SK-N-SH (cell line): ENCODE measurements around the gene CLASP1. TPM values are rescaled to one million over a fixed set of nuclear protein-coding genes. Genes with fewer than 3 reads are reported as not detected.

Experiments
- CTCF ChIA-PET: fragments of 300-600, 350-600 bp; formaldehyde crosslinking; extraction: SDS; loops from one replicate; lab custom pipeline; 2021; lab: Yijun Ruan, JAX
- POLR2A ChIA-PET: fragments of 350-600 bp; sonication (Branson Sonifier 250); formaldehyde crosslinking; extraction: SDS; loops from one replicate; lab custom pipeline; 2020; ENCODE audit warnings: antibody characterized with exemption, inconsistent platforms; lab: Yijun Ruan, JAX
- DNase-seq: peaks from one replicate; pipeline ENCODE4 v3.0.0; 2012
- H2AFZ ChIP-seq: fragments of 200-600 bp; sonication (generic); 2 replicates; pipeline ENCODE4 v1.8.1; 2016; ENCODE audit warnings: antibody characterized with exemption, mild to moderate bottlenecking, low read depth
- H3F3A ChIP-seq: fragments of 200-600 bp; sonication (generic); replicated peaks from 2 replicates; pipeline ENCODE3; 2016; ENCODE audit warnings: antibody characterized with exemption, mild to moderate bottlenecking; ENCODE audit not compliant: insufficient read depth
- H3K27ac ChIP-seq, 2 experiments: fragments of 200-500 bp in 1 of 2; fragments of 200-600 bp in 1 of 2; sonication (Bioruptor generic) in 1 of 2; sonication (generic), shearing (Covaris generic) in 1 of 2; 2 replicates each; pipeline versions ENCODE4 v1.5.1 to v1.6.1; 2014 to 2016; ENCODE audit warnings: low read depth in 2 of 2, inconsistent platforms in 1 of 2, low read length in 1 of 2, mild to moderate bottlenecking in 1 of 2, mixed read lengths in 1 of 2
- H3K27me3 ChIP-seq: fragments of 200-600 bp; sonication (generic), shearing (Covaris generic); 2 replicates; pipeline ENCODE4 v1.6.1; 2016; ENCODE audit warnings: mixed run types; ENCODE audit not compliant: insufficient read depth
- H3K36me3 ChIP-seq, 2 experiments: fragments of 200-500 bp in 1 of 2; fragments of 200-600 bp in 1 of 2; sonication (Bioruptor generic) in 1 of 2; sonication (generic) in 1 of 2; replicated peaks in 1 of 2; 2 replicates each; pipeline versions ENCODE3 to v1.5.1; 2014 to 2016; ENCODE audit warnings: low read length in 1 of 2, mild to moderate bottlenecking in 1 of 2; ENCODE audit not compliant: insufficient read depth in 2 of 2, control insufficient read depth in 1 of 2
- H3K4me1 ChIP-seq, 2 experiments: fragments of 200-500 bp in 1 of 2; fragments of 200-600 bp in 1 of 2; sonication (Bioruptor generic) in 1 of 2; sonication (generic), shearing (Covaris generic) in 1 of 2; 2 replicates each; pipeline versions ENCODE4 v1.5.1 to v1.6.1; 2014 to 2016; ENCODE audit warnings: low read depth in 1 of 2, low read length in 1 of 2, mixed run types in 1 of 2; ENCODE audit not compliant: insufficient read depth in 2 of 2, control insufficient read depth in 1 of 2
- H3K4me2 ChIP-seq: fragments of 200-600 bp; sonication (generic), shearing (Covaris generic); 2 replicates; pipeline ENCODE4 v1.6.1; 2017; ENCODE audit warnings: mixed run types
- H3K4me3 ChIP-seq, 2 experiments: fragments of 200-500 bp in 1 of 2; fragments of 200-600 bp in 1 of 2; sonication (Bioruptor generic) in 1 of 2; sonication (generic), shearing (Covaris generic) in 1 of 2; 2 replicates each; pipeline versions ENCODE4 v1.5.1 to v1.8.1; 2014 to 2016; ENCODE audit warnings: low read depth in 2 of 2, inconsistent platforms in 1 of 2, low read length in 1 of 2, mild to moderate bottlenecking in 1 of 2, mixed read lengths in 1 of 2, moderate library complexity in 1 of 2
- H3K79me2 ChIP-seq: fragments of 200-600 bp; sonication (generic); 2 replicates; pipeline ENCODE4 v1.8.1; 2017; ENCODE audit warnings: mild to moderate bottlenecking; ENCODE audit not compliant: insufficient read depth
- H3K9ac ChIP-seq: fragments of 200-600 bp; sonication (generic); 2 replicates; pipeline ENCODE4 v1.6.1; 2017; ENCODE audit warnings: mixed run types
- H3K9me2 ChIP-seq: fragments of 200-600 bp; sonication (generic); 2 replicates; pipeline ENCODE4 v1.6.1; 2017; ENCODE audit warnings: mixed run types
- H3K9me3 ChIP-seq: fragments of 200-600 bp; sonication (generic); 2 replicates; pipeline ENCODE4 v1.6.1; 2017; ENCODE audit warnings: mixed run types, mild to moderate bottlenecking, moderate library complexity
- H4K20me1 ChIP-seq: fragments of 200-600 bp; sonication (generic); 2 replicates; pipeline ENCODE4 v1.6.1; 2017; ENCODE audit warnings: mild to moderate bottlenecking, mixed run types; ENCODE audit not compliant: insufficient read depth
- EZH2phosphoT487 ChIP-seq: fragments of 200-600 bp; sonication (generic); IDR thresholded peaks from 2 replicates; pipeline ENCODE4 v1.6.1; 2017; ENCODE audit warnings: low read depth, mixed run types, mild to moderate bottlenecking, antibody characterized with exemption, moderate library complexity, borderline replicate concordance
- FOSL2 ChIP-seq: IDR thresholded peaks from 2 replicates; pipeline ENCODE4 v1.4.0; 2012; ENCODE audit warnings: low read depth, mild to moderate bottlenecking, moderate library complexity, borderline replicate concordance
- FOXM1 ChIP-seq: IDR thresholded peaks from 2 replicates; pipeline ENCODE4 v1.4.0; 2012; ENCODE audit warnings: low read depth, mild to moderate bottlenecking
- GABPA ChIP-seq: IDR thresholded peaks from 2 replicates; pipeline ENCODE4 v1.4.0; 2012; ENCODE audit warnings: low read depth, mild to moderate bottlenecking
- GATA2 ChIP-seq: sonication (generic); formaldehyde crosslinking; IDR thresholded peaks from 2 replicates; pipeline ENCODE4 v1.5.0; 2020; ENCODE audit warnings: mild to moderate bottlenecking, missing genetic modification reagents
- NFIC ChIP-seq: IDR thresholded peaks from 2 replicates; pipeline ENCODE4 v1.4.0; 2012; ENCODE audit warnings: borderline replicate concordance
- NRF1 ChIP-seq: IDR thresholded peaks from 2 replicates; pipeline ENCODE4 v1.6.1; 2012; ENCODE audit warnings: low read depth, mild to moderate bottlenecking, low read length
- RAD21 ChIP-seq: IDR thresholded peaks from 2 replicates; pipeline ENCODE4 v1.6.1; 2012; ENCODE audit warnings: mild to moderate bottlenecking, low read length
- REST ChIP-seq: IDR thresholded peaks from 2 replicates; pipeline ENCODE4 v1.6.1; 2012; ENCODE audit warnings: mild to moderate bottlenecking, low read depth, low read length, moderate library complexity
- RFX5 ChIP-seq: IDR thresholded peaks from 2 replicates; pipeline ENCODE4 v1.6.1; 2012; ENCODE audit warnings: mild to moderate bottlenecking, improper control_type of control experiment, low read length
- SIN3A ChIP-seq: IDR thresholded peaks from 2 replicates; pipeline ENCODE4 v1.6.1; 2012; ENCODE audit warnings: low read depth, mild to moderate bottlenecking, low read length, moderate library complexity, borderline replicate concordance
- SMC3 ChIP-seq: IDR thresholded peaks from 2 replicates; pipeline ENCODE4 v1.6.1; 2012; ENCODE audit warnings: low read depth, low read length, improper control_type of control experiment
- TCF12 ChIP-seq: IDR thresholded peaks from 2 replicates; pipeline ENCODE4 v1.4.0; 2012
- USF2 ChIP-seq: fragments of 150-350 bp; IDR thresholded peaks from 2 replicates; pipeline ENCODE4 v1.6.1; 2017; ENCODE audit warnings: antibody characterized with exemption, low read length, low read depth, borderline replicate concordance
- YY1 ChIP-seq: IDR thresholded peaks from 2 replicates; pipeline ENCODE4 v1.4.0; 2012; ENCODE audit warnings: low read depth, mild to moderate bottlenecking
- whole genome bisulfite sequencing: methylation state at CpG from one replicate; pipeline ENCODE4 v1.1.6; 2017; ENCODE audit warnings: low lambda C conversion rate; 5-methylcytosine and 5-hydroxymethylcytosine counted together
- polyA plus RNA-seq, 3 experiments: library from polyadenylated mRNA; depleted of rRNA; stranded (reverse); fragments of >200 nt; gene quantifications; 2 replicates each; pipeline ENCODE4 v1.2.3, GENCODE V29; 2012

Gene CLASP1
- polyA plus RNA-seq, 1 of the 3 experiments (the other 2 are of a cell fraction), result 4.9 TPM

GRCh38 chr2:121368836-121369235 is 280.4 kb downstream of the CLASP1 start:
- Histone ChIP-seq H3K27me3 (no peaks in the 10 kb centered on the region), H3K4me1 (peaks cover 4 to 5% of the 10 kb centered on the region in 2 experiments; a peak in 3 of 4 replicates), H3K4me3 (no peak overlapping the region), H3K9me2 (no peaks in the 10 kb centered on the region), H3K4me2 (no peak overlapping the region), H3K79me2 (no peaks in the 10 kb centered on the region), H3F3A (peaks cover 12% of the 10 kb centered on the region), H3K36me3 (peaks cover 19 to 53% of the 10 kb centered on the region in 2 experiments), H3K9me3 (no peaks in the 10 kb centered on the region), H3K9ac (no peak overlapping the region), H2AFZ (no peak overlapping the region), H3K27ac (no peak overlapping the region), H4K20me1 (no peaks in the 10 kb centered on the region)
- no peak for DNase-seq
- POLR2A ChIA-PET, result no interaction called here
- TF ChIP-seq RFX5, result no peak
- TF ChIP-seq NFIC, result no peak
- no peak for TF ChIP-seq SMC3
- no peak for TF ChIP-seq REST
- no peak for TF ChIP-seq GATA2
- no peak for TF ChIP-seq SIN3A
- TF ChIP-seq RAD21, result no peak
- TF ChIP-seq YY1, result no peak
- TF ChIP-seq FOXM1, result no peak
- no peak for TF ChIP-seq TCF12
- CTCF ChIA-PET, result interaction anchor here (1.4 kb wide), 1 partner anchor 10 kb away, joined by 4 read pairs; no protein-coding TSS in a partner anchor

DNA sequence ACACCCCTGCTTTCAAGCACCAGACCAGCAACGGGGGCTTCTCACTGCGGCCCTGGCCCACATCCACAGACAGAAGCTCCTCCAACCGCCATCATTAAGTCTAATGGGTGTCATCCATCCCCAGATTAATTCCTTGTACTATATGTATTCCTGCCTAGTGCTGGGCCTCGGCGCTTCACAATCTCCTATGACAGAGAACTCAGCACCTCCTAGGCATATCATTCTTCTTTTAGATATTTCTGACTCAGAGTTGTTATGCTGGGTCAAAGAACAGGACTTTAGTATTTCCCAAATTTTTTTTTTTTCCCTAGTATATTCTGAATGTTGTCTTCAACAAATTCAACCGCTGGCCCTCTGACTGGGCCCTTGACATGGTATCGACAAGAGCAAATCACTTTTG is 281.1 kb downstream of the CLASP1 start:
- WGBS, result 98% methylated on average over 7 of the region's 7 CpGs
- CTCF ChIA-PET, result no interaction called here
- no peaks in the 10 kb centered on the region for H4K20me1 ChIP-seq
- no peak overlapping the region for H3K4me3 ChIP-seq
- H3K36me3 ChIP-seq, result peaks cover 12 to 60% of the 10 kb centered on the region in 2 experiments
- H3K27ac ChIP-seq, result no peak overlapping the region
- no peaks in the 10 kb centered on the region for H3K9me3 ChIP-seq
- no peaks in the 10 kb centered on the region for H3K79me2 ChIP-seq
- H2AFZ ChIP-seq, result no peak overlapping the region
- H3K4me1 ChIP-seq, result peaks cover 5 to 7% of the 10 kb centered on the region in 2 experiments; a peak in 3 of 4 replicates
- no peak overlapping the region for H3K4me2 ChIP-seq
- no peaks in the 10 kb centered on the region for H3K27me3 ChIP-seq
- TF ChIP-seq GABPA (no peak), EZH2phosphoT487 (no peak), FOSL2 (no peak), USF2 (no peak), NRF1 (no peak)
- TF ChIP-seq, all 33 proteins: peak for 0
- POLR2A ChIA-PET, result no interaction called here
- no peak overlapping the region for H3K9ac ChIP-seq
- no peak for DNase-seq
- no peaks in the 10 kb centered on the region for H3K9me2 ChIP-seq
- peaks cover 12% of the 10 kb centered on the region for H3F3A ChIP-seq
